ENCODE data around the gene MTHFD1L. TPM values are rescaled to one million over a fixed set of nuclear protein-coding genes. Genes with fewer than 3 reads are reported as not detected.
"Not testable (repeated sequence)": the region's sequence is repeated elsewhere in the genome, so short reads cannot be mapped to it uniquely, and the experiment has no call there.

Gene MTHFD1L
- total RNA-seq, 4 donors from 2014 or later, result 4.1 to 19.9 (median 16.6) TPM

DNA sequence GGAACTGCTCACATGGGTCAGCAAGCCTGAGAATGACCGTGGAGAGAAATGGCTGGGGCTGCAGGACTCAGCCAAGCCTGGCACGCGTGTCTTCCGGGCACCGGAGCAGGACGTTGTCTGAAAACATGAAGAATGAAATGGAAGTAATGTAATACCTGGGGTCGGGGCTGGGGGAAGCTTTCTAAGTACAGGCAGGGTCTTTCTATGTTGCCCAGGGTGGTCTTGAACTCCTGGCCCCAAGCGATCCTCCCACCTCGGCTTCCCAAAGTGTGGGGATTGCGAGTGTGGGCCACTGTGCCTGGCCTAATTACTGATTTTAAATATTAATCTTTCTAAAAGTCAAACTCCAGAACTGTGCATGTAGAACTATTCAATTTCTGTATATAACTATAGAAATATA is 218.8 kb downstream of the MTHFD1L start:
- Histone ChIP-seq H3K36me3 (no peaks in the 10 kb centered on the region), H3K27me3 (no peaks in the 10 kb centered on the region), H3K9me3 (no peaks in the 10 kb centered on the region), H3K27ac (no peak overlapping the region), H3K4me1 (no peaks in the 10 kb centered on the region), H3K4me3 (no peak overlapping the region)
- intact Hi-C loops (cut with DNase I; ENCODE audit: low total_unique reads), result no loop called here
- no peak for DNase-seq
- TF ChIP-seq POLR2A (IDR thresholded peaks at IDR 0.05), result no peak
- TF ChIP-seq CTCF (IDR thresholded peaks at IDR 0.05), result no peak

DNA sequence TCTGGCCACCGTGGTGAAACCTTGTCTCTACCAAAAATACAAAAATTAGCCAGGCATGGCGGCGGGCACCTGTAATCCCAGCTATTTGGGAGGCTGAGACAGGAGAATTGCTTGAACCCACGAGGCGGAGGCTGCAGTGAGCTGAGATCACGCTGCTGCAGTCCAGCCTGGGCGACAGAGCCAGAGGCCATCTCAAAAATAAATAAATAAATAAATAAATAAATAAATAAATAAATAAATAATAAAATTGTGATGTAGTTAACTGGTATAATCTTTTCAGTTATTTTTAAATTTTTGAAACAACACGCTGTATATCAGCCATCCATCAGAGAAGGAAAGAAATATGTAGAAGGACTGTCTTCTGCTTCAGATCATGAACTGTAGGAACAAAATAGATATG is 221.6 kb downstream of the MTHFD1L start:
- H3K27ac ChIP-seq; H3K27me3 ChIP-seq; H3K36me3 ChIP-seq; DNase-seq; H3K9me3 ChIP-seq; H3K4me3 ChIP-seq; intact Hi-C loops (cut with DNase I; ENCODE audit: low total_unique reads); H3K4me1 ChIP-seq: not testable (repeated sequence)

- H3K4me3 ChIP-seq, result no peak overlapping the region
- no peak for TF ChIP-seq CTCF (IDR thresholded peaks at IDR 0.05)
- TF ChIP-seq POLR2A (IDR thresholded peaks at IDR 0.05), result no peak
- H3K4me1 ChIP-seq, result no peaks in the 10 kb centered on the region
- no peaks in the 10 kb centered on the region for H3K27me3 ChIP-seq
- peak overlapping the region; percentile 18 to 51 for H3K27ac ChIP-seq
- DNase-seq, result peak; percentile 47 to 54
- no peaks in the 10 kb centered on the region for H3K9me3 ChIP-seq
- intact Hi-C loops (cut with DNase I; ENCODE audit: low total_unique reads), result no loop called here
- no peaks in the 10 kb centered on the region for H3K36me3 ChIP-seq
Observed at GRCh38 chr6:151087861-151088598, 222.5 kb downstream of the MTHFD1L start.

DNA sequence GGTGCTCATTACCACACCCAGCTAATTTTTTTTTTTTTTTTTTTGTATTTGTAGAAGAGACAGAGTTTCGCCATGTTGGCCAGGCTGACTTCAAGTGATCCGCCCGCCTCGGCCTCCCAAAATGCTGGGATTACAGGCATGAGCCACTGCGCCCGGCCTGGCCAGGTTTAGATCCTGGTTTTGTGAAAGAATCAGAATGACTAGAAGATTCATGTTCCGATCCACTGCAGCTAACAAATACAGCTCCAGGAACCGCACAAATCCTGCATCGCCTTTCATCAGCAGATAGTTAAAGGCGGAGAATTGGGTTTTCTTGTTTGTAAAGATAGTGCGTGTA is 223.1 kb downstream of the MTHFD1L start:
- intact Hi-C loops (cut with DNase I; ENCODE audit: low total_unique reads), result no loop called here
- H3K9me3 ChIP-seq, result no peaks in the 10 kb centered on the region
- H3K36me3 ChIP-seq, result no peaks in the 10 kb centered on the region
- TF ChIP-seq CTCF (IDR thresholded peaks at IDR 0.05) (no peak), POLR2A (IDR thresholded peaks at IDR 0.05) (no peak)
- H3K4me3 ChIP-seq, result no peak overlapping the region
- DNase-seq, result no peak
- H3K27ac ChIP-seq, result peak overlapping the region; percentile 18 to 51
- no peaks in the 10 kb centered on the region for H3K27me3 ChIP-seq
- no peaks in the 10 kb centered on the region for H3K4me1 ChIP-seq

GRCh38 chr6:151088963-151089362 is 223.5 kb downstream of the MTHFD1L start:
- no peak for TF ChIP-seq POLR2A (IDR thresholded peaks at IDR 0.05)
- TF ChIP-seq CTCF (IDR thresholded peaks at IDR 0.05), result no peak
- H3K4me1 ChIP-seq, result no peaks in the 10 kb centered on the region
- H3K27me3 ChIP-seq, result no peaks in the 10 kb centered on the region
- H3K4me3 ChIP-seq, result no peak overlapping the region
- H3K36me3 ChIP-seq, result no peaks in the 10 kb centered on the region
- intact Hi-C loops (cut with DNase I; ENCODE audit: low total_unique reads), result no loop called here
- DNase-seq, result no peak
- H3K27ac ChIP-seq, result peak overlapping the region in 1 of 2 donors; percentile 18
- H3K9me3 ChIP-seq, result no peaks in the 10 kb centered on the region

GRCh38 chr6:151089978-151090377 is 224.5 kb downstream of the MTHFD1L start:
- DNase-seq, result no peak
- no peak overlapping the region for H3K27ac ChIP-seq
- H3K36me3 ChIP-seq, result no peaks in the 10 kb centered on the region
- no peaks in the 10 kb centered on the region for H3K4me1 ChIP-seq
- intact Hi-C loops (cut with DNase I; ENCODE audit: low total_unique reads), result no loop called here
- TF ChIP-seq CTCF (IDR thresholded peaks at IDR 0.05) (no peak), POLR2A (IDR thresholded peaks at IDR 0.05) (no peak)
- no peaks in the 10 kb centered on the region for H3K27me3 ChIP-seq
- H3K9me3 ChIP-seq, result no peaks in the 10 kb centered on the region
- H3K4me3 ChIP-seq, result no peak overlapping the region
